ENCODE measurements around the gene TRPV6. TPM values are rescaled to one million over a fixed set of nuclear protein-coding genes. Genes with fewer than 3 reads are reported as not detected.

TRPV6 gene
- polyA plus RNA-seq, 4 donors: 8.4 to 16.5 (median 11.5) TPM

DNA sequence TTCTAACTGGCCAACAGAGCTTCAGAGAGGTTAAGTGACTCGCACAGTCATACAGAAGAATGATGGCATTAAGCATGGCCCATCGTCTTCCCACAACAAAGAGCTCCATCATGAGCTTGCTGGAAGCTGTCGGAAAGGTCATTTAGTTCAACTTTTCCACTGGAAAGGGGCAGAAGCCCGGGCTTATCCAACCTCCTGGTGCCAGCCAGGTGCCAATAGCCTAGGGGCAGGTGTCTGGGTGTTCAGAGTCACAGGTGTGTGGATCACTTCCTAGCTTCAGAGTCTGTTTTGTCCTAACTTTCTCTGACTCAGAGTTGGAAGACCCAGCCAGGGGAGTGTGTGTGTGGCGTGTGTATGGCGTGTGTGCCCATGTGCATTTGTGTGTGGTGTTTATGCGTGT lies 1.3 kb upstream of the TRPV6 start:
- no peak for DNase-seq (ENCODE audit: low read depth in 4 of 4, low spot score in 2 of 4)

DNA sequence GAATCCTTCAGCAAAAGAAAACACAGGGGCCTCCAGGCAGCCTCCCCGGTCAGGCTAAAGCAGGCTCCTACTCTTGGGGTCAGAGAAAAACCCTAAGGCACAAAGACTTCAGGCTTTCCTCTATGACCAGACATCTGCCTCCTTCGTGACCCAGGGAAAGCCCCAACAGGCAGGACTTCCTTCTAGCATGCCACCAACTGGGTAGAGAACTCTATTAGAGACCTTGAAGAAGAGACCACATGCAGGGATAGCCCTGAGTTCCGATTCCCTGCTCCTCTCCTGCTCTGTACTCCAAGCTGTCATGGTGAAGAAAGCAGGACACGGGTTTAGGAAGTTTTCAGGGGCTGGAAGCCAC lies 1.3 kb downstream of the TRPV6 start:
- DNase-seq (ENCODE audit: low read depth in 4 of 4, low spot score in 2 of 4): no peak

DNA sequence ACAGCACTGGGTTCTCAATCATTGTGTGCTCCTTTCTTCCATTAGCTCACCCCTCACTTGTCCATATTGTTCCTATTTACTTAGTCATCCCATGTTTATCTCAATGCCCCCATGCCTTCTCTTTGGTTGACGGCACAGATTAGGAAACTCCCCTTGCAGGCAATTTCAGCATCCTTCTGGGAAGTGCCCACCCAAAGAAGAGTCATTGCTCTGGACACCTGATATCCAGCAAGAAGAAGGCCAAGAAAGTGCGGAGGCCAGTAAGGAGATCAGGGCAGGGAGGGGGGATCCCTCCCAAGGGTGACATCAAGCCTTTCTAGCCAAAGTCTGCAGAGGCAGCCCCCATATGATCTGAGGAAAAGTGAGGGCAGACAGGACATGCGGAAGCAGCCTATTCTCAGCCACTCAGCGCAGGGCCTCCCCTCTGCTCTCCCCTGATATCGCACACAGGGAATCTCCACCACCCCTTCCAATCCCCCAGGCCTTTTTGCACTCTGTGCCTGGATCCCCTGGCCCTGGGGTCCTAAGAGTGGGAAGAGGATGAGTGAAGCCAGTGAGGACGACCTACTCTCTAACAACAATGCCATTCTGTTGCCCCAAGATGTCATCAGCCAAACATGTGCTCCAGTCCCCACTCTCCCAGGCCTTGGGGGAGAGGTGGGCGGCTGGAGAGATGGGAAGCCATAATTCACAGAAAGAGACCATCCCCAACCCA lies 1.8 kb downstream of the TRPV6 start:
- no peak for DNase-seq (ENCODE audit: low read depth in 4 of 4, low spot score in 2 of 4)

DNA sequence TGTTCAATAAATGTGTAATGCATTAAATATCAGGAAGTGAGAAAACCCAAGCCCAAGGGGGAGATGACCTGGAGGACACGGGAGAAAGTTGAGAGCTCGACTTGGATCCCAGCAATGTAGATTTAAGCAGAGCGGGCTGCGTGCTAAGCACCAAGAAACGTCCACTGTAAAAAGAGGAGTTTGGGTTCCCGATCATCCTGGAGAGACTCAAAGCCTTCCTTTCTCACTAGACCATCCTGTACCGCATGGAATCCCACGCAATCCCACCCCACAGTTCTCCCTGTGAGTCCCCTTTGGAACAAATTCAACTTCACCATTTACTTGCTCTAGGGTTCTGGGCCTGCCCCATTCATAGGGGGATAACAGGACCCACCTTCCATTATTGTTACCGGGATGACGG lies 2.4 kb downstream of the TRPV6 start:
- no peak for DNase-seq (ENCODE audit: low read depth in 4 of 4, low spot score in 2 of 4)

DNA sequence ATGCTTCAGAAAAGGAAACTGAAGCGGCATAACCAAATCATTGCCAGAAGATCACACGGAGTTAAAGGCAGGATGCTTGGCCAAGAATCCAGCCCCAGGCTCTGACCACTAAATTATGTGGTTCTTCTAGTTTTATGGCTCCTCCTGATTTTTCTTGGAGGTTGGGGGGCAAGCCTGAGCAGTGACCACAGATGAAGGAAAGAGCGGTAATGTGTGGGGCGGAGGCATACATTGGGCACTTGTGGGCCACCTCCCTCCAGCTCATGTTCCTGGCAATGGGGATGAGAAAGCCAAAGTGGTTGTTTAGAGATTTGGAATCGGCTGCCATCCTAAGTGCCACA lies 3.2 kb downstream of the TRPV6 start:
- DNase-seq (ENCODE audit: low read depth in 4 of 4, low spot score in 2 of 4): no peak

DNA sequence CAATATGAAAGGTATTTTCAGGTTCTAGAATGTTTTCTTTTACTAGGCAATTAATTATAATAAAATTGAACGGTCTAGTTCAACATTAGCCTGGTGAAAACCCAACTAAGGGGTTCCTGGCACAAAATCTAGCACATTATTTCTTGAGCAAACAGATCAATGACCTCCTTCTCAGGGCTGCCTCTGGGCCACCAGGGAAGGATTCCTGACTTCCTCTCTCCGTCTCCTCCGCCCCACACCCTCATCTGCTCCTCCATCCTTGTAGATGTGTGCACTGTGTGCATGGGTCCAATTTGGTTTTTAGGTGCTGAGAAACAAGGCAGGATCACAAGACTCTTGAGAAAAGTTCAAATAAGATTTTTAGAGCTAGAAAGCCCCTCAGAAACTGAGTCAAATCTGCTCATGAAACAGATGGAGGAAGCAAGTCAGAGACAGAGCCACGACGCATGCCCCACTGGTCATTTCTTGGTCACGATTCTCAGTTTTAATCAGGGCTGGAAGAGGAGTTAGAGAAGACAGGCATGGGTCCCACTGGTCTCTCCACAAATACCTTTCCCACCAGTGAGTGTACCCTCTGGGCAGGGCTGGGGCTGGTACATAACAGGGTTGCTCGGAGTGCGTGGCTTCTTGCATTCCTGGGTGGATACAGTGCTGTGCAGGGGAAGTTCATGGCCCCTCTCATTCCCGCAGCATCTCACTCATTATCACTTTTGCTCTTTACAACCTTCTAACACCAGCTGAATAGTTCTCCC lies 3.8 kb downstream of the TRPV6 start:
- no peak for DNase-seq (ENCODE audit: low read depth in 4 of 4, low spot score in 2 of 4)

DNA sequence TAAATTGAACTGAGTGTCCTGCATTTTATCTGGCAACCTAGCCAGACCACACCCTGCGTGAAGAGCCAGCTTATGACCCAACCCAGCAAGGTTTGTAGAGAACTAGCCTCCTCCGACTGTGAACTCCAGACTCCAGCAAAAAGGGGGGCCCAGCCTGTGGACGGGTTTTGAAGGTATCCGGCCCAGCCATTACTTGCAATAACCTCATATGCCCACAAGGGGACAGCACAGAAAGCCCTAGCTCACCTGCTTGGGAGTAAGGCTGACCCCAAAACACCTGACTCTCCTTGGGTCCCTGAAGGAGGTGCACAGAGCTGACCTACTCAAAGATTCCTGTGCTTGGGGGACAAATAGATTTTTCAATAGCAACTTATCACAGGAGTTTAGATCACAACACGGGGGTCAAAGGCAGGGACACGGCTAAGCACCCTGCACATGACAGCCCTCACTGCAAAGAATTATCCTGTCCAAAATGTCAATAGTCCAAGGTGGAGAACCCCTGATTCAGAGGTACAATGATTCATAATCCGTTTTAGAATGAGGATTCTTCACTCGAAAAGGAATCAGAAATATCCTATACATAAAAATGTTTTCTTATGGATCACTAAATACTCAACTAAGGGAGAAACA lies 4.6 kb downstream of the TRPV6 start:
- no peak for DNase-seq (ENCODE audit: low read depth in 4 of 4, low spot score in 2 of 4)

DNA sequence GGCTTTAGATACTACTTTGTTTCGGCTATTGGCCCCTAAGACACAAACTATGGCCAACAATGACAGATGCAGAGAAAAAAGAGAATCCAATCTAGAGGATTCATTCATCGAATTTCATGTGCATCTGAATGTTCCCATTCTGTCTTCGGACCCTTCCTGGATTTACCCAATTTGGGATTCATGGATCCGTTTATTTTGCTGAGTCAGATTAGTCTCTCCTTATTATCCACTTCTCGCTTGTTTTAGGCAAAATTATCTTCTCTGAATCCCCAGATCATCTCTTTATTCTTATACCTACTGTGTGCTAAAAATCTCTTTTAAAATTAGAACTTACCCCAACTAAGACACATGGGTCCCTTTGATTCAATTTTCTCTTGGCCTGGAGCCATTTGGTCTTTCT lies 6.5 kb downstream of the TRPV6 start:
- no peak for DNase-seq (ENCODE audit: low read depth in 4 of 4, low spot score in 2 of 4)

DNA sequence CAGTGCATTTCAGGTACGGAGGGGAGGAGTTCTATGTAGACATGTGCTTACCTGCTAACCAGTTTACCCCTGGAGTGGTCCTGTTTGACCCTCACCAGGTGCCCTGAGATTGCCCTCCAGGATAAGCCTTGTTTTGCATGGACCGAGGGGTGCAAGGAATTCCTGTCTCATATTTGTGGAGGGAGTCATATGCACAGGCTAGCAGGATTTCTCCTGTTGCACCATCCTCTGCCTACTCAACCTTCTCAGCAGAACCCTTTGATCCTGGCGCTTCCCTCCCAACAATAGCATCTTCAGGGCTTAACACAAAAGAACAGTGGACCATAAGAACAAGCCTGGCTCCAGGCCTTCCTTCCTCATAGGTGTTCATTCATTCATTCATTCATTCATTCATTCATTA lies 7.2 kb downstream of the TRPV6 start:
- no peak for DNase-seq (ENCODE audit: low read depth in 4 of 4, low spot score in 2 of 4)

DNA sequence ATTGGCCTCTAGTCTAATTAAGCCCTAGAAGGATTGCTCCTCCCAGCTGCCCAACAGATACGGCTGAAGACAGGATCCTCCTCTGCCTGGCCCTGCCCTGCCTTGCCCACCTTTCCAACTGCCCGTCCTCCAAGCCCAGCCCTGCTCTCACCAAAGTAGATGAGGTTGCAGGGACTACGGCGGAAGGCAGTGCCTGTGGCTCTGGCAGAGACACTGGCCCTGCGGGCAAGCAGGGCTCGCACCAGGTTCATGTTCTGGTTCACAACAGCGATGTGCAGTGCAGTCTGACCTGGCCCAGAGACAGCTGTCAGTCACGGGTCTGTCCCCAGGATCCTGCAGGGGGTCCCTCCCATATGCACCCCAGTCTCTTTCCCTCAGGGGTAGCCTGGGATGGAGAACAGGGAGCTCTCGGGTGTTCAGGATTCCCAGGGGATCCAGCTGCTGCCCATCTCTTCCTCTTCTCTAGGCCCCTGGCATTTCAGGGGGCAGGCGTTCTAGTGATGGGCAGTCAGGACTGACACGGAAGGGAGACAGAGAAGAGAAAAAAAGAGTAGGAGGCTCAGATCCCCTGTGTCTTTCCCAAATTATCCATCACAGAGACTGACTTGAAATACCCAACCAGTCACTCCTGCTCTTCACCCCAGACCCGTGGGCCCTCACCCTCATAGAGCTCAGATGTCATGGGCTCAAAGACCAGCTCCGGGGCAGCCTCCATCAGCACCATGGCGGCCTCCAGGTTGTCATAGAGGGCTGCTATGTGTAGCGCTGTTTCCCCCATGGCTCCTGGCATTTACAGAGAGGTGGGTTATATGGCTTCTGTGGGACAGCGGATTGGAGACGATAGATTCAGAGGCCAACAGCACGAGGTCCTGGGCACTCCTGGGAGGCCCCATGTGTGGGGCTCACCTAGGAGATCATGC lies 8.3 kb downstream of the TRPV6 start:
- no peak for DNase-seq (ENCODE audit: low read depth in 4 of 4, low spot score in 2 of 4)

DNA sequence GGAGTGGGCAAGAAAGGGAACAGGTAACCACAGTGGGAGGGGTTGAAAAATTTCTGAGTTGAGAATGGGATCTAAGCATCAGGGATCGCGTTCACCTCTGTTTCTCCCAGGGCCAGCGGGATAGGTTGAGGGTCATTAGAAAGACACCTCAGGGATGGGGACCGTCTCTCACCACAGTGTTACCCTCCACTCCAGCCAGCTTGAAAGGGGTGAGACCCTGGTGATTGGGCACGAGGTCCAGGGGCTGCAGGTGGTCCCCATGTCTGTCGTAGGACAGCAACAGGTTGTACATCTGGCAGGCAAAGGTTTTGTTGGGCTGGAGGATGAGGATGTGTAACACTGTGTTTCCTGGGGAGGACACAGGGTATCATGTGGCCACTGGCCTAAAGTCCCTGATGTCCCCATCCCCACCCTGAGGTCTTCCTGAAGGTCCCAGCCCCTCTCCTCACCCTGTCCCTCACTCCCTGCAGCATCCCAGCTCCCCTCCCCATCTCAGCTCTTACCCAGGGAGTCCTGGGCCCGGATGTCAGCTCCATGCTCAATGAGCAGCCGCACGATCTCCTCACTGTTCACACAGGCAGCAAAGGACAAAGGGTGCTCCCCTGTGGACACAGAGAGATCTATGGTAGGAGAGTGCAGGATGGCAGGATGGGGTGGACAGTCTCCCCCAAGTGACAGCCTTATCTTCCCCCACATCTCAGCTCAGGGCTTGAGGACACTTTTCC lies 9.1 kb downstream of the TRPV6 start:
- DNase-seq (ENCODE audit: low read depth in 4 of 4, low spot score in 2 of 4): no peak

DNA sequence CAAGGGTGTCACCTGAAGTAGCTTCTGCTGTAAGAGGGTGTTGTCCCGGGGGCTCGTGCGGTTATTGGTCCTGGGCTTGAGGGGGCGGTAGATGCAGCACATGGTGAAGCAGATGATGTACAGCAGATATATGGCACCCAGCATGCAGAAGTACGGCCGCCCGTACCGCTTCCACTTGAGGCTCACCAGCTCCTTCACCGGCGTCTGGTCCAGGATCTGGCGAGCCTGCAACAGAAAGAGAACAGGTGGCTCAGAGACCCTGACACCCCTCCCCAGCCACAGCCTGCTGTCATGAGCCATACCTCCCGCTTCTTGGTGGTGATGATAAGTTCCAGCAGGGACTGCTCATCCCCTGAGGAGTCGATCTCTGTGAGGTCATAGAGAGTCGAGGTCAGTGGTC lies 10.1 kb downstream of the TRPV6 start:
- DNase-seq (ENCODE audit: low read depth in 4 of 4, low spot score in 2 of 4): no peak

DNA sequence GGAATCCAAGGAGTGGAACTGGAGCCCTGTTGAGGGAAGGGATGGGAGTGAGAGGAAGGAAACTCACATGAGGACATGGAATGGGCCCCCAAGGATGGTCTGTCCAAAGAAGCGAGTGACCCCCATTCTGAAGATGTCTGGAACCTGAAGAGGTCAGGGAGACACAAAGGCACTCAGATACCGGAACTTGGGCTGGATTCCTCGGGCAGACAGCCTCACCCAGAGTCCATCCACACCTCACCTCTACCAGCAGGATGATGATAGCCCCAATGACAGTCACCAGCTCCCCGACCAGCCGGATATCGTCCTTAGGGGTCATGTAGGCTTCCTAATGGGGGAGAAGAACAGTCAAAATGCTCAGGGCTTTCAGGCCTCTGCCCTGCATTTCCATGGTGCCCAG lies 10.7 kb downstream of the TRPV6 start:
- DNase-seq (ENCODE audit: low read depth in 4 of 4, low spot score in 2 of 4): no peak

DNA sequence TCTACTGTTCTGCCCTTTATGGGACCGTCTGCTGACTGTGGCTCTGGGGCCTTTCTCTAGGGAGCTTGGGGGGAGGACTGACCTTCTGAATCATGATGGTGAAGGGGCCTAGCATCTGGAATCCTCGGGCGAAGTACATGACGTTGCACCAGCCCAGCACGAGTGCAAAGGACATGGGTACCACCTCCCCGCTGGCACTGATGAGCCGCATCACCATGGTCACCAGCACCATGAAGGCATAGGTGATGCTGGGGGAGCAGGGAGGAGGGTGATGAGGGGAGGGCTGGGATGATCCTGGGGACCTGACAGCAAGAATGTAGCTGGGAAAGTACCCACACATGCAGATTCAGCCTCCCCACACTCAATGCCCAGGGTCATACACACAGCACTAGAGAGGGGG lies 11.1 kb downstream of the TRPV6 start:
- no peak for DNase-seq (ENCODE audit: low read depth in 4 of 4, low spot score in 2 of 4)

DNA sequence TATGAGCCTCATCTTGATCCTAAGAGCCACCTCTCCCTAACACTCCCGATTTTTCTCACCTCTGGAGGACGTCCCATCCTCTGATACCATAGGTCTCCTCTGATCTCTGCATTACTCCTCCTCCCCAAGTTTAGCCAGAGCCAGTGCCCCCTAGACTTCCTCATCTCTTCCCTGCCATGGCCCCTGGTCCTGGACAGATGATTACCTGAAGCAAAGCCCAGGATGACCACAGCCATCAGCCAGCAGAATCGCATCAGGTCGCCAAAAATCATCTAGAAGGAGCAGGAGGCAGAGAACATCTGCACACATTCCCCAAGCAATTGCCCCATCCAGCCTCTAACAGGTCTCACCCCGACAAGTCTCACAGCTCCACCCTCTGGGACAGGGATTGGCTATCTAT lies 11.7 kb downstream of the TRPV6 start:
- no peak for DNase-seq (ENCODE audit: low read depth in 4 of 4, low spot score in 2 of 4)

DNA sequence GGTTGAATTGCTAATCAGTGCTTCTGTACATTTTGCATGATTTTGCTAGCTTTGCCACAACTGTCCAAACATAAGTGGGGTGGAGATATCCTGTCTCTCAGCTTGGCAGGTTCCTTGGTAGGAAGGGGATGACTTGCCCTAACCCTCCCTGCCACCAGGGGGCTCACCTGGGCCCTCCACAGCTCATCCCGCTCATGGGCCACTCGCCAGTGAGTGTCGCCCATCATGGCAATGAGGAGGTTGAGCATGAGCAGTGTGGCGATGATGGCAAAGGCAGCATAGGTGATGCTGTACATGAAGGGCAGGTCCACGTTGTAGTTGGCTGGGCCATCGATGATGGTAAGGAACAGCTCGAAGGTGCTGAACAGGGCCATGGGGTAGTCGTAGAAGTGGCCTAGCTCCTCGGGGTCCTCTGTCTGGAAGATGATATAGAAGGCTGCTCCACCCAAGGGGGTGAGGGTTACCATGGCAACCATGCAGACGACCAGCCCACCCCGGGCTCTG lies 12.2 kb downstream of the TRPV6 start:
- no peak for DNase-seq (ENCODE audit: low read depth in 4 of 4, low spot score in 2 of 4)

DNA sequence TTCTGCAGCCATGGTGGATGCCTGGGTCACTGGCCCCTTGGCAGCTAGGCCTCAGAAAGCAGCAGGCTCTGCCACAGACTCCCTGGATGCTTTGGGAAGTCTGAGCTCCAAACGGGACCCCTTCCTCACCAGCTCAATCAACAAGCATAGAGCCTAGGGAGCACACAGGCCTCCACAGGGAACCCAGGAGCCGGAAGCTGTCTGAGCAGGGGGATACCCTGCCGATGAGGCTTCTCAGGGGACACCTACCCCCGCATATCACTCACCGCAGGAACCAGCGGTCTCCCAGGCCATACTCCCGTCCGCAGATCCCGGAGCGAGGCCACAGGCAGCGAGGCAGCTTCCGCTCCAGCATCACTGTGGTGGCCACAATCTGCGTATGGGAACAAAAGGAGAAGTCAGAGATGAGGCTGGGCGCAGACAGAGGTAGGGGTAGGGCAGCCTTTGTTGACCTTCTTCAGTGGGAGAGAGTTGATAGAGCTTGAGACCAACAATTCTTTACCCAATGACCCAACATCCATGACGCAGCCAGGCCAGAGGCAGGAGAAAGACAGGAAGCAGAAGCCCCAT lies 13.4 kb downstream of the TRPV6 start:
- DNase-seq (ENCODE audit: low read depth in 4 of 4, low spot score in 2 of 4): no peak

DNA sequence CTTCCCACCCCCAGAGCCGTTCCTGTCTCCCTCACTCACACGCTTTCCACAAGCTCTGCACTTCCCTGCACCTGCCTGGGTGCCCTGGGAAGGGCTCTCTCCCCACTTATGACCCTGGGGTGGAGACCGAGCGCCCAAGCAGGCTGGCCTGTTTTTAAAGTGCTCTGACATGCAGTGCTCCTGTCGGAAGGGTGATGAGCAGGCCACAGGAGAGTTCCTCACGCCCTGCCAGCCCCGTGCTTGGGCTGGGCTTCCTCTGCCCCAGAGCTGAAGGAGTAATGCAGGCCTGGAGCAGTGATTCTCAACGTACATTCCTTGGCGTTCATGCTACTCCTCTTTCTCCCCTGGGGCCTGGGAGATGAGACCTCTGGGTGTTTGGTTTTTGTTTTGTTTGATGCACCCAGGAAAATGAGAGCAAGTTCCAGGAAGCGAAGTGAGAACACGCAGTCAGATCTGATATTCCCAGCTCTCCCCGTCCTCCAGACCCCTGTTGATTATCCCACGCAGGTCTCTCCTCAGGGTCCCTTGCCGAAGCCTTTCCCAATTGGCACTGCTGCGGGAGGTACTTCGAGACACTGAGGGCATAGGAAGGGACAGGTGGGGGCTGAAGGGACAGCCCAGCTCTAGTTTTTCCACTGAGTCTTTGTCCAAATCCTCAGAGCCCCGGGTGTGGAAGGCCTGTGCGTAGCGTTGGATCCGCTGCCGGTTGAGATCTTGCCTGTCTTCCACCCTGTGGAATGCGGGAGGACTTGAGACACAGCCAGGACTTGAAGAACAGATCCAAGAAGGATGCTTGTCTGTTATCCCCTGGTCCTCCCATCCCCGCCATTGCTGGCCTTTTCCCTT lies 14.1 kb downstream of the TRPV6 start:
- no peak for DNase-seq (ENCODE audit: low read depth in 4 of 4, low spot score in 2 of 4)

Measured in left renal cortex interstitium (tissue), 4 donors.